ENCODE data around the gene ALS2.

DNA sequence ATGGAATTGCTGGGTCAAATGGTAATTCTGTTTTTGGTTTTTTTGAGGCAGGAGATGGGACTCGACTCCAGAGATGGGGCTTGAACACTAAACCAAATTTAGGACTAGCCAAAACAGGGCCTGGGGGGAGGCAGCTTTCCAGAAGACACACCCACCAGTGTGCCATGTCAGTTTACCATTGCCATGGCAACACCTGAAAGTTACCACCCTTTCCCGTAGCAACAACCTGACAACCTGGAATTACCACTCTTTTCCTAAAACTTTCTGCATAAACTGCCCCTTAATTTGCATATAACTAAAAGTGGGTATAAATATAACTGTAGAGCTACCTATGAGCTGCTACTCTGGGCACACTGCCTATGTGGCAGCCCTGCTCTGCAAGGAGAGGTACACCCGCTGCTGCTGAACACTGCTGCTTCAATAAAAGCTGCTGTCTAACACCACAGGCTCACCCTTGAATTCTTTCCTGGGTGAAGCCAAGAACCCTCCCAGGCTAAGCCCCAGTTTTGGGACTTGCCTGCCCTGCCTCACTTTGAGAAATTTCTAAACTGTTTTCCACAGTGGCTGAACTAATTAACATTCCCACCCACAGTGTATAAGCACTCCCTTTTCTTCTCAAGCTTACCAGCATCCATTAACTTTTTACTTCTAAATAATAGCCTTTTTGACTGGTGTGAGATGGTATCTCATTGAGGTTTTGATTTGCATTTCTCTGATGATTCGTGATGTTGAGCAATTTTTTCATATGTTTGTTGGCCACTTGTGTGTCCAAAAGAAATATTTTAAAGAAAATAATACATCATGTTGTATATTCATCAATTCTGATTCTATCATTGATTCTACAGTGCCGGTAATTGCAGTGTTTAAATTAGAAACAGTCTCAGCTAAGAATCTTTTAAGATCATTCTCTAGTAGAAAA lies 36.2 kb upstream of the ALS2 start:
- TF ChIP-seq, protein P1, sequence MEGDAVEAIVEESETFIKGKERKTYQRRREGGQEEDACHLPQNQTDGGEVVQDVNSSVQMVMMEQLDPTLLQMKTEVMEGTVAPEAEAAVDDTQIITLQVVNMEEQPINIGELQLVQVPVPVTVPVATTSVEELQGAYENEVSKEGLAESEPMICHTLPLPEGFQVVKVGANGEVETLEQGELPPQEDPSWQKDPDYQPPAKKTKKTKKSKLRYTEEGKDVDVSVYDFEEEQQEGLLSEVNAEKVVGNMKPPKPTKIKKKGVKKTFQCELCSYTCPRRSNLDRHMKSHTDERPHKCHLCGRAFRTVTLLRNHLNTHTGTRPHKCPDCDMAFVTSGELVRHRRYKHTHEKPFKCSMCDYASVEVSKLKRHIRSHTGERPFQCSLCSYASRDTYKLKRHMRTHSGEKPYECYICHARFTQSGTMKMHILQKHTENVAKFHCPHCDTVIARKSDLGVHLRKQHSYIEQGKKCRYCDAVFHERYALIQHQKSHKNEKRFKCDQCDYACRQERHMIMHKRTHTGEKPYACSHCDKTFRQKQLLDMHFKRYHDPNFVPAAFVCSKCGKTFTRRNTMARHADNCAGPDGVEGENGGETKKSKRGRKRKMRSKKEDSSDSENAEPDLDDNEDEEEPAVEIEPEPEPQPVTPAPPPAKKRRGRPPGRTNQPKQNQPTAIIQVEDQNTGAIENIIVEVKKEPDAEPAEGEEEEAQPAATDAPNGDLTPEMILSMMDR (IDR thresholded peaks at IDR 0.05): no peak
- no peak for TF ChIP-seq POLR2A (IDR thresholded peaks at IDR 0.05)
